ENCODE data around the gene MACROD2.

GRCh38 chr20:14113416-14113815 is 118.1 kb downstream of the MACROD2 start:
- TF ChIP-seq ZNF768 (tag by site-specific recombination; IDR thresholded peaks at IDR 0.05) = no peak
- no peak for TF ChIP-seq ZBTB1 (tag by site-specific recombination; IDR thresholded peaks at IDR 0.05)
- TF ChIP-seq ZNF274 (IDR thresholded peaks at IDR 0.05; ENCODE audit: low read length) = no peak
- TF ChIP-seq ZNF274 (tag by site-specific recombination; IDR thresholded peaks at IDR 0.05; ENCODE audit: borderline replicate concordance) = no peak
